SK-N-SH treated with all-trans-retinoic acid at 6 μM for 48 hours (cell line): Measurements from ENCODE around the gene HDAC4.

Experiments used
- ARNTL ChIP-seq: fragments of 450-650 bp; formaldehyde crosslinking; IDR thresholded peaks from 2 replicates; pipeline ENCODE4 v1.5.0; 2020; ENCODE audit warnings: low read depth, mild to moderate bottlenecking, moderate library complexity, borderline replicate concordance
- BACH2 ChIP-seq: fragments of 250-450 bp; sonication (Bioruptor Pico); IDR thresholded peaks from 2 replicates; pipeline ENCODE4 v1.9.0; 2021; ENCODE audit warnings: mild to moderate bottlenecking, borderline replicate concordance
- CREB5 ChIP-seq: fragments of 250-450 bp; sonication (Bioruptor Pico); IDR thresholded peaks from 2 replicates; pipeline ENCODE4 v1.5.1; 2020; ENCODE audit warnings: low read depth, mild to moderate bottlenecking, moderate library complexity
- CSDC2 ChIP-seq: fragments of 250-450 bp; sonication (Bioruptor Pico); IDR thresholded peaks from 2 replicates; pipeline ENCODE4 v1.5.0; 2020; ENCODE audit warnings: mild to moderate bottlenecking, moderate library complexity
- ISL1 ChIP-seq: fragments of 250-450 bp; sonication (Bioruptor Pico); IDR thresholded peaks from 2 replicates; pipeline ENCODE4 v2.1.2; 2022; ENCODE audit warnings: mild to moderate bottlenecking, moderate library complexity
- OSR1 ChIP-seq: fragments of 250-450 bp; sonication (Bioruptor Pico); IDR thresholded peaks from 2 replicates; pipeline ENCODE4 v1.8.0; 2022; ENCODE audit warnings: moderate library complexity, mild to moderate bottlenecking, inconsistent platforms
- PATZ1 ChIP-seq: fragments of 250-450 bp; sonication (Bioruptor Pico); IDR thresholded peaks from 2 replicates; pipeline ENCODE4 v1.8.0; 2020; ENCODE audit warnings: mild to moderate bottlenecking, moderate library complexity, borderline replicate concordance
- PPARA ChIP-seq: fragments of 250-450 bp; sonication (Bioruptor Pico); IDR thresholded peaks from 2 replicates; pipeline ENCODE4 v1.5.0; 2020; ENCODE audit warnings: mild to moderate bottlenecking, borderline replicate concordance
- TOX ChIP-seq: fragments of 250-450 bp; sonication (Bioruptor Pico); IDR thresholded peaks from 2 replicates; pipeline ENCODE4 v1.8.0; 2021; ENCODE audit warnings: mild to moderate bottlenecking, moderate library complexity, borderline replicate concordance
- ZC3H10 ChIP-seq: fragments of 250-450 bp; sonication (Bioruptor Pico); IDR thresholded peaks from 2 replicates; pipeline ENCODE4 v1.5.1; 2021; ENCODE audit warnings: mild to moderate bottlenecking, moderate library complexity
- ZFP3 ChIP-seq: fragments of 250-450 bp; sonication (Bioruptor Pico); IDR thresholded peaks from 2 replicates; pipeline ENCODE4 v1.5.0; 2020; ENCODE audit warnings: mild to moderate bottlenecking, moderate library complexity
- ZFP30 ChIP-seq: fragments of 450-650 bp; formaldehyde crosslinking; IDR thresholded peaks from 2 replicates; pipeline ENCODE4 v1.5.0; 2022; ENCODE audit warnings: mild to moderate bottlenecking, moderate library complexity
- ZNF8 ChIP-seq: fragments of 450-650 bp; formaldehyde crosslinking; IDR thresholded peaks from 2 replicates; pipeline ENCODE4 v1.5.0; 2020; ENCODE audit warnings: mild to moderate bottlenecking, moderate library complexity
- TF ChIP-seq, protein P1 (sequence below): fragments of 250-450 bp; sonication (Bioruptor Pico); IDR thresholded peaks from 2 replicates; pipeline ENCODE4 v1.5.1; 2021; ENCODE audit warnings: mild to moderate bottlenecking, moderate library complexity

GRCh38 chr2:239241431-239241960 lies 159.3 kb downstream of the HDAC4 start:
- TF ChIP-seq ZFP30 (CRISPR knock-in tag) (no peak), ZC3H10 (CRISPR knock-in tag) (no peak), ISL1 (CRISPR knock-in tag) (no peak), ZNF8 (CRISPR knock-in tag) (no peak), CSDC2 (CRISPR knock-in tag) (no peak), CREB5 (CRISPR knock-in tag) (no peak), ARNTL (no peak), OSR1 (CRISPR knock-in tag) (no peak), PPARA (CRISPR knock-in tag) (no peak), TOX (CRISPR knock-in tag) (no peak), ZFP3 (CRISPR knock-in tag) (no peak), PATZ1 (CRISPR knock-in tag) (no peak), BACH2 (CRISPR knock-in tag) (no peak)
- TF ChIP-seq, protein P1, sequence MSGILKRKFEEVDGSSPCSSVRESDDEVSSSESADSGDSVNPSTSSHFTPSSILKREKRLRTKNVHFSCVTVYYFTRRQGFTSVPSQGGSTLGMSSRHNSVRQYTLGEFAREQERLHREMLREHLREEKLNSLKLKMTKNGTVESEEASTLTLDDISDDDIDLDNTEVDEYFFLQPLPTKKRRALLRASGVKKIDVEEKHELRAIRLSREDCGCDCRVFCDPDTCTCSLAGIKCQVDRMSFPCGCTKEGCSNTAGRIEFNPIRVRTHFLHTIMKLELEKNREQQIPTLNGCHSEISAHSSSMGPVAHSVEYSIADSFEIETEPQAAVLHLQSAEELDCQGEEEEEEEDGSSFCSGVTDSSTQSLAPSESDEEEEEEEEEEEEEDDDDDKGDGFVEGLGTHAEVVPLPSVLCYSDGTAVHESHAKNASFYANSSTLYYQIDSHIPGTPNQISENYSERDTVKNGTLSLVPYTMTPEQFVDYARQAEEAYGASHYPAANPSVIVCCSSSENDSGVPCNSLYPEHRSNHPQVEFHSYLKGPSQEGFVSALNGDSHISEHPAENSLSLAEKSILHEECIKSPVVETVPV (CRISPR knock-in tag), result no peak
